Breast epithelium (tissue), 4 donors: Measurements from ENCODE around the gene CAMK4. TPM values are rescaled to one million over a fixed set of nuclear protein-coding genes. Genes with fewer than 3 reads are reported as not detected.

Source experiments
- DNase-seq, 2 donors: peaks; one replicate each; pipeline ENCODE4 v3.0.0-alpha.2; 2019; ENCODE audit warnings: low spot score in 2 of 2
- H3K27ac ChIP-seq, 2 donors: fragments of 200-600 bp; sonication (generic) in 1 of 2; one replicate each; pipeline ENCODE4 v1.5.1; 2016 to 2019; ENCODE audit warnings: mild to moderate bottlenecking in 1 of 2
- H3K27me3 ChIP-seq, 2 donors: fragments of 200-600 bp; sonication (generic) in 1 of 2; one replicate each; pipeline versions ENCODE4 v1.5.1 to v1.6.0; 2017 to 2019; ENCODE audit warnings: control low read depth in 1 of 2, mild to moderate bottlenecking in 1 of 2
- H3K36me3 ChIP-seq: fragments of 200-600 bp; one replicate; pipeline ENCODE4 v1.5.1; 2019
- H3K4me1 ChIP-seq, 2 donors: fragments of 200-600 bp; sonication (generic); one replicate each; pipeline ENCODE4 v1.5.1; 2016 to 2019; ENCODE audit warnings: control low read depth in 1 of 2
- H3K4me3 ChIP-seq, 3 donors: fragments of 200-600 bp; sonication (generic); 1 replicate in 2 of 3; 2 replicates in 1 of 3; pipeline ENCODE4 v1.5.1; 2016 to 2019; ENCODE audit warnings: mild to moderate bottlenecking in 3 of 3, moderate library complexity in 2 of 3
- H3K9me3 ChIP-seq, 2 donors: fragments of 200-600 bp; sonication (generic) in 1 of 2; one replicate each; pipeline ENCODE4 v1.5.1; 2016 to 2019; ENCODE audit warnings: control low read depth in 1 of 2
- POLR2A ChIP-seq: fragments of 450-650 bp; IDR thresholded peaks from one replicate; pipeline ENCODE4 v1.6.1; 2016; ENCODE audit warnings: antibody characterized with exemption, mild to moderate bottlenecking, moderate library complexity
- POLR2AphosphoS5 ChIP-seq, 3 donors: sonication (generic); formaldehyde crosslinking; IDR thresholded peaks; one replicate each; pipeline ENCODE4 v1.6.1; 2017; ENCODE audit warnings: antibody characterized with exemption in 3 of 3
- intact Hi-C: fragments of 100-400 bp; cut with DNase I; formaldehyde crosslinking; loops from one replicate; pipeline ENCODE4 v1.15.1; 2023; ENCODE audit warnings: low total_unique reads
- total RNA-seq, 3 donors: library from RNA; depleted of rRNA; stranded (reverse); fragments of >200 nt; gene quantifications; one replicate each; pipeline ENCODE4 v1.1.0, GENCODE V29; 2016
- TF ChIP-seq, protein P1 (sequence below), 3 donors: fragments of 450-650 bp; IDR thresholded peaks; one replicate each; pipeline ENCODE4 v1.5.1; 2016 to 2017; ENCODE audit warnings: antibody characterized with exemption in 3 of 3, mild to moderate bottlenecking in 3 of 3, moderate library complexity in 3 of 3

CAMK4 gene
- total RNA-seq, 3 donors from 2014 or later, result 0.98 to 1.5 (median 1.4) TPM

GRCh38 chr5:111454776-111455175, 230.6 kb downstream of the CAMK4 start:
- TF ChIP-seq, protein P1, sequence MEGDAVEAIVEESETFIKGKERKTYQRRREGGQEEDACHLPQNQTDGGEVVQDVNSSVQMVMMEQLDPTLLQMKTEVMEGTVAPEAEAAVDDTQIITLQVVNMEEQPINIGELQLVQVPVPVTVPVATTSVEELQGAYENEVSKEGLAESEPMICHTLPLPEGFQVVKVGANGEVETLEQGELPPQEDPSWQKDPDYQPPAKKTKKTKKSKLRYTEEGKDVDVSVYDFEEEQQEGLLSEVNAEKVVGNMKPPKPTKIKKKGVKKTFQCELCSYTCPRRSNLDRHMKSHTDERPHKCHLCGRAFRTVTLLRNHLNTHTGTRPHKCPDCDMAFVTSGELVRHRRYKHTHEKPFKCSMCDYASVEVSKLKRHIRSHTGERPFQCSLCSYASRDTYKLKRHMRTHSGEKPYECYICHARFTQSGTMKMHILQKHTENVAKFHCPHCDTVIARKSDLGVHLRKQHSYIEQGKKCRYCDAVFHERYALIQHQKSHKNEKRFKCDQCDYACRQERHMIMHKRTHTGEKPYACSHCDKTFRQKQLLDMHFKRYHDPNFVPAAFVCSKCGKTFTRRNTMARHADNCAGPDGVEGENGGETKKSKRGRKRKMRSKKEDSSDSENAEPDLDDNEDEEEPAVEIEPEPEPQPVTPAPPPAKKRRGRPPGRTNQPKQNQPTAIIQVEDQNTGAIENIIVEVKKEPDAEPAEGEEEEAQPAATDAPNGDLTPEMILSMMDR (IDR thresholded peaks at IDR 0.05), result no peak
- TF ChIP-seq POLR2A (no peak), POLR2AphosphoS5 (IDR thresholded peaks at IDR 0.05) (no peak)
- Histone ChIP-seq H3K27me3 (no peaks in the 10 kb centered on the region), H3K36me3 (no peaks in the 10 kb centered on the region), H3K4me1 (no peaks in the 10 kb centered on the region), H3K27ac (no peak overlapping the region), H3K9me3 (no peaks in the 10 kb centered on the region), H3K4me3 (no peak overlapping the region)
- intact Hi-C loops, result no loop called here
- no peak for DNase-seq

DNA sequence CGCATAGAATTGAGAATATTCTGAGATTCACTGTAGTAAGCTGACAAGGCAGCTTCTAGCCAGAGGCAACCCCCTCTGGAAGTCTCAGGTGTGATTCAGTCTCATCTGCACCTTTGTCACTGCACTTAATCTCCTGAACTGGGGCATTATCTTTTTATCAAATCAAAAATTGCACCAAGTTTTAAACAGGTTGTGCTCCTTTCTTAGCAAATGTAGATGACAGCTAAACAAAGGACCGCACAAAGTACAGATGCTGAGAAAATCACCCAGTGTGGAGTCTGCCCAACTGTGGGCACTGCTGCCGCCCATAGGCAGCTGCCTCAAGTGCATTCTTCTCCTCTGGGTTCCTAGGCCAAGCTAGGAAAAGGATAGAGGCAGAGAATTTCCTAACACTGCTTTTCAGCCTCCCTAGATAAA, 237.1 kb downstream of the CAMK4 start:
- no peaks in the 10 kb centered on the region for H3K27me3 ChIP-seq
- intact Hi-C loops, result no loop called here
- DNase-seq, result no peak
- no peaks in the 10 kb centered on the region for H3K4me1 ChIP-seq
- no peak overlapping the region for H3K27ac ChIP-seq
- H3K4me3 ChIP-seq, result no peak overlapping the region
- no peaks in the 10 kb centered on the region for H3K9me3 ChIP-seq
- no peaks in the 10 kb centered on the region for H3K36me3 ChIP-seq
- TF ChIP-seq POLR2AphosphoS5 (IDR thresholded peaks at IDR 0.05), result no peak
- TF ChIP-seq POLR2A, result no peak
- TF ChIP-seq, protein P1 (IDR thresholded peaks at IDR 0.05), result no peak

DNA sequence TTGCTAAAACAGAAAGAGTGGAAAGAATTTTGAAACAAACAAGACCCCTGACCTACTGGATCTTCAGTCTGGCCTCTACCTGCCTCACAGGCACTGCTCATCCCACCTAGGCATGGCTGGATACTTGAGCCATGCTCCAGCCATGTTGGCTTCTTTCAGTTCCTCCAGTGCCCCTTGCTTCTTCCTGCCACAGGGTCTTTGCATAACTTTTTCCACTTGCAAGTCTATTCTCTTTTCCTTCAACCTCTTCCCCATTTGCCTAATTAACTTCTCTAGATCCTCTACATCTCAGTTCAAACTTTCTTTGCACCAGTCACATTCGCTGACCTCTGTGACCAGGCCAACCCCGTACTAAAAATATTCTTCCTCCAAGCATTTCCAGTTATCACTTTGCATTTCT, 237.8 kb downstream of the CAMK4 start:
- Histone ChIP-seq H3K27ac (no peak overlapping the region), H3K27me3 (no peaks in the 10 kb centered on the region), H3K9me3 (no peaks in the 10 kb centered on the region), H3K36me3 (no peaks in the 10 kb centered on the region), H3K4me1 (no peaks in the 10 kb centered on the region), H3K4me3 (no peak overlapping the region)
- intact Hi-C loops, result no loop called here
- DNase-seq, result no peak
- TF ChIP-seq, protein P1 (IDR thresholded peaks at IDR 0.05), result no peak
- TF ChIP-seq POLR2AphosphoS5 (IDR thresholded peaks at IDR 0.05) (no peak), POLR2A (no peak)

- no peak for DNase-seq
- no peaks in the 10 kb centered on the region for H3K9me3 ChIP-seq
- H3K4me3 ChIP-seq, result no peak overlapping the region
- H3K27me3 ChIP-seq, result no peaks in the 10 kb centered on the region
- H3K27ac ChIP-seq, result no peak overlapping the region
- no peaks in the 10 kb centered on the region for H3K36me3 ChIP-seq
- TF ChIP-seq POLR2AphosphoS5 (IDR thresholded peaks at IDR 0.05) (no peak), POLR2A (no peak)
- TF ChIP-seq, protein P1 (IDR thresholded peaks at IDR 0.05), result no peak
- no peaks in the 10 kb centered on the region for H3K4me1 ChIP-seq
- intact Hi-C loops, result no loop called here
Observed at GRCh38 chr5:111463311-111463710, 239.1 kb downstream of the CAMK4 start.

- no peaks in the 10 kb centered on the region for H3K27me3 ChIP-seq
- H3K4me1 ChIP-seq, result no peaks in the 10 kb centered on the region
- H3K36me3 ChIP-seq, result no peaks in the 10 kb centered on the region
- H3K27ac ChIP-seq, result no peak overlapping the region
- intact Hi-C loops, result no loop called here
- no peak for DNase-seq
- H3K9me3 ChIP-seq, result no peaks in the 10 kb centered on the region
- H3K4me3 ChIP-seq, result no peak overlapping the region
- no peak for TF ChIP-seq POLR2A
Observed at GRCh38 chr5:111469293-111469896, 245.2 kb downstream of the CAMK4 start.

GRCh38 chr5:111469903-111470302, 245.7 kb downstream of the CAMK4 start:
- H3K4me3 ChIP-seq, result no peak overlapping the region
- no peaks in the 10 kb centered on the region for H3K36me3 ChIP-seq
- intact Hi-C loops, result no loop called here
- H3K9me3 ChIP-seq, result no peaks in the 10 kb centered on the region
- no peak for DNase-seq
- TF ChIP-seq POLR2AphosphoS5 (IDR thresholded peaks at IDR 0.05), result no peak
- TF ChIP-seq, protein P1 (IDR thresholded peaks at IDR 0.05), result no peak
- no peak for TF ChIP-seq POLR2A
- no peaks in the 10 kb centered on the region for H3K27me3 ChIP-seq
- no peaks in the 10 kb centered on the region for H3K4me1 ChIP-seq
- H3K27ac ChIP-seq, result no peak overlapping the region
